ENCODE data around the gene WNT9B.

WNT9B gene

GRCh38 chr17:46851029-46851741, at the start of gene WNT9B:
Gene WNT9B (plus strand): TSS chr17:46851583. CDS start chr17:46851639, 56 bp downstream.
- in situ Hi-C loops (cut with MboI; ENCODE audit: low sequenced_read_pairs), result no loop called here

- in situ Hi-C loops (cut with MboI; ENCODE audit: low sequenced_read_pairs), result no loop called here
Observed at GRCh38 chr17:46802800-46803199, 48.6 kb upstream of the WNT9B start.

- in situ Hi-C loops (cut with MboI; ENCODE audit: low sequenced_read_pairs), result no loop called here
Observed at GRCh38 chr17:46803544-46803943, 47.8 kb upstream of the WNT9B start.

- in situ Hi-C loops (cut with MboI; ENCODE audit: low sequenced_read_pairs), result no loop called here
Observed at GRCh38 chr17:46805771-46806170, 45.6 kb upstream of the WNT9B start.

- in situ Hi-C loops (cut with MboI; ENCODE audit: low sequenced_read_pairs), result no loop called here
Observed at GRCh38 chr17:46809110-46809571, 42.2 kb upstream of the WNT9B start.

GRCh38 chr17:46810837-46811236, 40.5 kb upstream of the WNT9B start:
- in situ Hi-C loops (cut with MboI; ENCODE audit: low sequenced_read_pairs), result no loop called here

- in situ Hi-C loops (cut with MboI; ENCODE audit: low sequenced_read_pairs), result no loop called here
Observed at GRCh38 chr17:46811978-46812583, 39.3 kb upstream of the WNT9B start.

GRCh38 chr17:46812624-46813318, 38.6 kb upstream of the WNT9B start:
- in situ Hi-C loops (cut with MboI; ENCODE audit: low sequenced_read_pairs), result no loop called here

GRCh38 chr17:46813920-46814319, 37.5 kb upstream of the WNT9B start:
- in situ Hi-C loops (cut with MboI; ENCODE audit: low sequenced_read_pairs), result no loop called here

GRCh38 chr17:46814446-46814845, 36.9 kb upstream of the WNT9B start:
- in situ Hi-C loops (cut with MboI; ENCODE audit: low sequenced_read_pairs), result no loop called here

GRCh38 chr17:46815474-46816353, 35.7 kb upstream of the WNT9B start:
- in situ Hi-C loops (cut with MboI; ENCODE audit: low sequenced_read_pairs), result no loop called here

GRCh38 chr17:46817151-46817900, 34.1 kb upstream of the WNT9B start:
- in situ Hi-C loops (cut with MboI; ENCODE audit: low sequenced_read_pairs), result no loop called here

- in situ Hi-C loops (cut with MboI; ENCODE audit: low sequenced_read_pairs), result no loop called here
Observed at GRCh38 chr17:46817901-46818209, 33.5 kb upstream of the WNT9B start.

GRCh38 chr17:46818316-46818928, 33.0 kb upstream of the WNT9B start, which contains the start of gene WNT3:
Gene WNT3 (minus strand): TSS chr17:46818692. CDS start chr17:46818597, 95 bp downstream.
- in situ Hi-C loops (cut with MboI; ENCODE audit: low sequenced_read_pairs), result no loop called here

GRCh38 chr17:46818929-46819859, 32.2 kb upstream of the WNT9B start:
- in situ Hi-C loops (cut with MboI; ENCODE audit: low sequenced_read_pairs), result no loop called here

GRCh38 chr17:46819906-46820351, 31.5 kb upstream of the WNT9B start:
- in situ Hi-C loops (cut with MboI; ENCODE audit: low sequenced_read_pairs), result no loop called here

- in situ Hi-C loops (cut with MboI; ENCODE audit: low sequenced_read_pairs), result no loop called here
Observed at GRCh38 chr17:46820592-46821450, 30.6 kb upstream of the WNT9B start.
